IPS-18a (cell line): Measurements from ENCODE around the gene YAP1.
"Not testable (repeated sequence)": the region's sequence is repeated elsewhere in the genome, so short reads cannot be mapped to it uniquely, and the experiment has no call there.

Source experiments
- H3K27ac ChIP-seq: one replicate; pipeline ENCODE4 v1.5.1; 2013; ENCODE audit warnings: low read length
- H3K27me3 ChIP-seq: one replicate; pipeline ENCODE4 v1.6.1; 2013; ENCODE audit warnings: mild to moderate bottlenecking, low read length; ENCODE audit not compliant: control insufficient read depth, insufficient read depth
- H3K36me3 ChIP-seq: one replicate; pipeline ENCODE4 v1.6.1; 2013; ENCODE audit warnings: low read depth, low read length; ENCODE audit not compliant: control insufficient read depth
- H3K4me1 ChIP-seq: one replicate; pipeline ENCODE4 v1.6.1; 2013; ENCODE audit warnings: low read depth, low read length; ENCODE audit not compliant: control insufficient read depth
- H3K4me3 ChIP-seq: one replicate; pipeline ENCODE4 v1.5.1; 2013; ENCODE audit warnings: low read length
- H3K9ac ChIP-seq: one replicate; pipeline ENCODE4 v1.6.1; 2013; ENCODE audit warnings: mild to moderate bottlenecking, low read length, moderate library complexity
- H3K9me3 ChIP-seq: one replicate; pipeline ENCODE4 v1.6.1; 2013; ENCODE audit warnings: low read depth, low read length; ENCODE audit not compliant: control insufficient read depth

Gene YAP1

DNA sequence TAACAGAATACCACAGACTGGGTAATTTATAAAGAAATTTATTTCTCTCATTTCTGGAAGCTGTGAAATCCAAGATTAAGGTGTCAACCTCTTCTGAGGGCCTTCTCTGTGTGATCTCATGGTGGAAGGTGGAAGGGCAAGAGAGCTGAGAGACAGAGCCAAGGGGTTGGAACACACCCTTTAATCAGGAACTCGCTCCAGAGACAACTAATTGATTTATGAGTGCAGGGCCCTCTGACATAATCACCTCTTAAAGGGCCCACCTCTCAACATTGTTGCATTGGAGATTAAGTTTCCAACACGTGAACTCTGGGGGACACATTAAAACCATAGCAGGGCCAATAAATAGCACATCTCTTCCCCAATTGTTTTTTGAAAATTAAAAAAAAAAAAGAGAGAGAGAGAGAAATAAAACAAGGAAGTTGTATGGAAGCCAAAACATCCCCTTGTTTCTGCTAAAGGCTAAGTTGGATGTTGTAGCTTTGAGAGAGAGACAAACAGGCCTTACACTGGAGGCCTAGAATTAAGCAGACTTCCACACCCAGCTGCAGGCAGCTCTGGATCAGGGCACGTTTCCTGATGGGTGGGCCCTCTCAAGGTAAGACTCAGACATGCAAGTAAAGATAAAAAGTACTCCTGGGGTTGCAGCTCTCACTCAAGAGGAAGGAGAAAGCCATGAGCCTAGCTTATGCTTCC, 142.9 kb downstream of the YAP1 start:
- Histone ChIP-seq H3K4me3 (no peak overlapping the region), H3K27me3 (no peaks in the 10 kb centered on the region), H3K9me3 (no peaks in the 10 kb centered on the region), H3K4me1 (no peaks in the 10 kb centered on the region), H3K9ac (no peak overlapping the region), H3K36me3 (no peaks in the 10 kb centered on the region), H3K27ac (no peak overlapping the region)

DNA sequence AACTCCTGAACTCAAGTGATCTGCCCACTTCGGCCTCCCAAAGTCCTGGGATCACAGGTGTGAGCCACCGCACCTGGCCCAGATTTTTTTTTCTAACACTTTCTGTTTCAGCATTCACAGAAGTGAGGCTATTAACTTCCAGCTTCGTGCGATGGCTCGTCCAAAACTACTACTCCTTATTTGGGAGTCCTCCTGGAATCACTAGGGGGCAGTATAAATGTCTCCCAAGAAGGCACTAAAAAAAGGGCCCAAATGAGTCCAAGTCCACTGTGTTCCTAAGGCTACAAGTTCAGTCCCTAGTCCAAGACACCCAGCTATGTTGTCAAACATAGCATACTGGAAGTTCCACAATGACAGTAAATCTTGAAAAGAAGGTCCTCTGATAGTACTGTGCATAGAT, 143.8 kb downstream of the YAP1 start:
- no peak overlapping the region for H3K4me3 ChIP-seq
- no peaks in the 10 kb centered on the region for H3K4me1 ChIP-seq
- H3K9me3 ChIP-seq = no peaks in the 10 kb centered on the region
- no peak overlapping the region for H3K9ac ChIP-seq
- no peak overlapping the region for H3K27ac ChIP-seq
- no peaks in the 10 kb centered on the region for H3K27me3 ChIP-seq
- H3K36me3 ChIP-seq = no peaks in the 10 kb centered on the region

DNA sequence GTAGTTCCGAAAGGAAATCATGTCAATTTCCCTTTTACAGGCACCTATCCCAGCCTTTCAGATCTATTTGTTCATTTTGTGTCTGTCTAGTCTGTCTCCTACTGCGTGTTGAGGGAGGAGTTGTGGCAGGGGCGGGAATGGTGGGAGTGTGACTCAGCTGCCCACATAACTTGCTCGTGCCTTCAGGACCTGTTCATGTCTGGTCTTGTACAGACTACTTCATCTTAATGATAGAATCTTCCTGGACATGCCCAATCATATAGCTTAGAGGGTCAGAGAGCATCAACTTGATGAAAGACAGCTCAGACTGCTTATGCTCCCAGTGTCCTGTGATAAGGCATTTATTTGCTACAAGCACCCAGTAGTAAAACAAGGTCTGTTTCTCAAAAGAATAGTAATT, 146.0 kb downstream of the YAP1 start:
- Histone ChIP-seq H3K27ac (no peak overlapping the region), H3K36me3 (no peaks in the 10 kb centered on the region), H3K4me1 (no peaks in the 10 kb centered on the region), H3K9ac (no peak overlapping the region), H3K4me3 (no peak overlapping the region), H3K9me3 (no peaks in the 10 kb centered on the region), H3K27me3 (no peaks in the 10 kb centered on the region)

DNA sequence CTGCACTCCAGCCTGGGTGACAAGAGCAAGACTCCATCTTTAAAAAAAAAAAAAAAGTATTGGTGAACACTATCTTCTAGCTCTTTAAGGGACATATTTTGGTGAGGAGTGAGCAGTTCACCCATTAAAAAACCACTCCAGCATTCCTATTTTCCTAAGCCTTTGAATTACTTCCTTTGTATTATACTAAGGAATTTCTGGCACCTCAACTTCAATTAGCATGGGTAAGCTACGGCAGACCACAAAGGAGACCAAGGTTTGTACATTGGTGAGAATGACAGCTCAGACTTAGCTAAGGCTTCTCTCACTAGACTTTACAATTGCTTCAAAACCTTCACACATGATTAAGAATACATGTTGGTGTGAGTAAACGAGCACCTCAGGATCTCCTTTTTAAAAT, 150.0 kb downstream of the YAP1 start:
- H3K27me3 ChIP-seq = no peaks in the 10 kb centered on the region
- no peaks in the 10 kb centered on the region for H3K9me3 ChIP-seq
- H3K4me1 ChIP-seq = no peaks in the 10 kb centered on the region
- no peaks in the 10 kb centered on the region for H3K36me3 ChIP-seq
- no peak overlapping the region for H3K9ac ChIP-seq
- H3K4me3 ChIP-seq = no peak overlapping the region
- no peak overlapping the region for H3K27ac ChIP-seq

DNA sequence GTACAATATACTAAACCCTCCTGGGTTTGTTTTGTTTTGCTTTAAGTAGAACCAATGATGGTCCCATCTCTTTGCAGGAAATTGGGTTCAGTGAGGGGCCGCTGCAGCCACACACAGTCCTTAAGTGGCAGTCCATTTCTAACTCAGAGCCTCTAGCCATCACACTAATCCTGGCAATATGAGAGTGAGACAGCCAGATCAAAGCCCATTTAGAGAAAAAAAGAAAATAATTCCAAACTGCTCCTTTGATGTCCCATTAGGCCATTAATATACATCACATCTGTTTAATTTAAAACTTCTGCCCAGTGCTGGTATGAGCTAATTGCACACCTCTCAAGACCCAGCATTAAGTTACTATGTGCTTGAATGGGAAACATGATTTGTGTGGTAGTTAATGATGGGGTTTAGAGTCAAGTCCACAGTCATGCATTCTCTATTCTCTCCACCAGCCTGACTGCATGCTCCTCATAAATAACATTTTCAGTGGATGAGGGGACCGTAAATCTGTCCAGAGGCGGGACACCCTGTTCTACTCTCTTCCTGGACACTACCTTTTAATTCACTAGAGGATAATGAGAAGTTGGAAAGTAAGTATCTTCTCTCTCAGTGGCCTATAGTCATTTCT, 153.2 kb downstream of the YAP1 start:
- H3K9me3 ChIP-seq = no peaks in the 10 kb centered on the region
- peaks cover 5% of the 10 kb centered on the region for H3K27me3 ChIP-seq
- peaks cover 8% of the 10 kb centered on the region for H3K4me1 ChIP-seq
- H3K36me3 ChIP-seq = no peaks in the 10 kb centered on the region
- no peak overlapping the region for H3K9ac ChIP-seq
- no peak overlapping the region for H3K27ac ChIP-seq
- H3K4me3 ChIP-seq = no peak overlapping the region

DNA sequence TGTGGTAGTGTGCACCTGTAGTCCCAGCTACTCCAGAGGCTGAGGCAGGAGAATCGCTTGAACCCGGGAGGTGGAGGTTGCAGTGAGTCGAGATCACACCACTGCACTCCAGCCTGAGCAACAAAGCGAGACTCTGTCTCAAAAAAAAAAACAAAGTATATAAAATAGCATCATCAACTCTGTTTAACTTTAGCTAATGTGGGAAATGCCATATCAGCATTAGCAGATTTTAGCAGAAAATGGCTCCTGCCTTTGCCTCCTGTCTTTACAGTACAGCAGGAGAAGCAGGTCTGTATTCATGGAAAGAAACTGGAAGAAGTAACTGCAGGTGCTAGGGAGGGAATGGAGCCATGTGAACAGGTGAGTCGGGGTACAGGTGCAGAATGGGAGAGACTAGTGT, 154.5 kb downstream of the YAP1 start:
- not testable (repeated sequence) for H3K4me1 ChIP-seq, H3K9ac ChIP-seq, H3K36me3 ChIP-seq, H3K27me3 ChIP-seq, H3K9me3 ChIP-seq, H3K4me3 ChIP-seq, H3K27ac ChIP-seq

DNA sequence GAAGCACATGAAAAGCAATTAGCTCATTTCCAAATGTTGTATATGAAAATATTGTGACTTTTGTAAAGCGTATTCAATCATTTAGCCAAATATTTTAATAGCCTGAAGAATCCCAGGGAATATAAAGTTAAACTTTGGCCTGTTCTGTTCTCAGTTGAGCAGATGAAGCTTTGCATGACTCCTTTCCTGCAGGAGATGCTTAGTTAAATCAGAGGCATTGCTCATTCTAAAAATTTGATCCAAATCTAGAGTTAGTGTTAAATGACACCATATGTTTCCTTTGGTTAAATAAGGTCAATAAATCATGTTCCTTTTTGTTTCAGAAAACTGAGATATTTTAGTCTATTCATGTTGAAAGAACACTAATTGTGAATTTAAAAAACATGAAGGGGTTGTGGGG, 155.9 kb downstream of the YAP1 start:
- no peak overlapping the region for H3K27ac ChIP-seq
- peaks cover 8% of the 10 kb centered on the region for H3K4me1 ChIP-seq
- H3K9me3 ChIP-seq = no peaks in the 10 kb centered on the region
- H3K36me3 ChIP-seq = no peaks in the 10 kb centered on the region
- no peak overlapping the region for H3K4me3 ChIP-seq
- peaks cover 5% of the 10 kb centered on the region for H3K27me3 ChIP-seq
- no peak overlapping the region for H3K9ac ChIP-seq

DNA sequence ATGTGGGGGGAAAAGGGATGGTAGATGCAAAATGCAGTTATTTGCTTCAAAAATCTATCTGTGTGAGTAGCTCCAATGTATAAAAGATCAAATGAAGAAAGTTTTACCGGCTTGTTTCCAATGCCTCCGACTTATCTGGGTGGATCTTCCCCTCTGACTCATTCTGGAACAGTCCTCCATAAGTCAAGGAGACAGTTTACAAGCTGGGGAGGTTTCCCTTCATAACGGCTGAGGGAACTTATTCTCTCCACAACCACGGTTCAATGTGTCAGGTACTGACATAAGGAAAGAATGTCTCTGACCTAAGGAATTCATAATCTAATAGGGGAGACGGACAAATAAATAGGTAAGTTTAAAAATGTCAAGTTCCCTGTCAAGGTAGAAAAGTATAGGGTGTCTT, 157.4 kb downstream of the YAP1 start:
- Histone ChIP-seq H3K9ac (no peak overlapping the region), H3K27ac (no peak overlapping the region)

DNA sequence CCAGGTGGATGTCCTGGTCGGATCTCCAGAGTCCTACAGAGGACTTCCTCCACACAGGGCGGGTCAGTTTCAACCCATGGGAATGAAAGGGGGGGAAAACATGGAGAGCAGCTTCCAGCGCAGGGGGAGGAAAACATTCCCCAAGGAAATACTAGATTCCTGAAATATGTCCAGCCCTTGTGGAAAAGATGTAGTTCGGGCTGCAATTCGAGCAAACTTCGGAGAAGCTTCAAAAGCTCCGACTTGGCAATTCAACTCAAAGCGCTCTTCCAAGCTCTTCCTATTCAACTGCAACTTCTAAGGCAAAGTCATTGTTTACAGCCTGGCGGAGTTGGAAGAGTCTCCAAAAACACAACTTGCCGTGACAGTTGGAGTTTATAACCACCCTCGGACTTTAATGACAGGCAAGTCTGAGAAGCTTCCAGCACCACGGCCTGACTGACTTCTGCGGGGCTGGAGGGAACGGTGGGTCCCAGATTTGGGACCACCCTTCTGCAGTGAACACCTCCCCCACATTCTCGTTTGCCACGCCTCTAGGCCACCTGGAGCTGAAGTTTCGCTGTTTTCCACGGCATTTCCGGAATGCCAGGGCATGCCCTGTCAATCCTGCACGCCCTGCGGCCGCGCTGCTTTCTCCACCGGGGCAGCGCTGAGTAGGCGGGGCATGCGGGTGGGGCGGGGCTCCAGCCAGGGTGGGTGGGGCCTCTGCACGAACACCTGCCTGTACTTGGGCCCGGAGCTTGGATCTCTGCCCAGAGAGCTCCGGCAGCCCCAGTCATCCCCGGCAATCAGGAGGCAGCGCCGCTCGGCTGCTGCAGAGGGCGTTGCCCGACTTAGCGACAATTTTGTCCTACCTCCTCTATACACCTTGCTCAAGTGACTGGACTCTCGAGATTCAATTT, 158.1 kb downstream of the YAP1 start:
- peak overlapping the region; percentile 59 for H3K4me3 ChIP-seq
- H3K36me3 ChIP-seq = no peaks in the 10 kb centered on the region
- peaks cover 5% of the 10 kb centered on the region for H3K27me3 ChIP-seq
- no peaks in the 10 kb centered on the region for H3K9me3 ChIP-seq
- H3K27ac ChIP-seq = no peak overlapping the region
- peaks cover 8% of the 10 kb centered on the region for H3K4me1 ChIP-seq
- H3K9ac ChIP-seq = no peak overlapping the region

More for the DNA sequence above, 157.4 kb downstream of the YAP1 start:
- Histone ChIP-seq H3K9me3 (no peaks in the 10 kb centered on the region), H3K4me1 (peaks cover 8% of the 10 kb centered on the region), H3K27me3 (peaks cover 5% of the 10 kb centered on the region), H3K36me3 (no peaks in the 10 kb centered on the region), H3K4me3 (peak overlapping the region; percentile 56)

DNA sequence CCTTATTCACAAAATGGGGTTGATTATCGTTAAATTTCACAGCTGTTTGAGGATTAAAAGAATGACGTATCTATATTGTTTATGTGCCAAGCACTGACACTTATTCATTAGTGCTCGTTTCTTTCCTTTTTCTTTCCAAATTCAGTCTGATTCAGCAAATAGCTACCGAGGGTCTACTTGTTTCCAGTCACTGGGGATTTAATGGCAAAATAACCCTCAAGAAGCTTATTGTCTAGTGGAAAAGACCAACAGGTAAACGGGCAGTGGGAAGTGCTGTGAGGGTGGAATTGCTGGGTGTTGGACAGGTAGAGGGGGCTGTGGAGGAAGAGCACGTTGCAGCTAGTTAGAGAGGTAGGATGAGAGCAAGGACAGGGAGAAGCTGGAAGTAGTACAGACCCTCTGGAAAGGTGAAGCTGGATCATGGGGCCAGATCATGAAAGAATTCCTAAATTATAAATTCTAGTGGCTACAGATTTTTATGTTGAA, 158.8 kb downstream of the YAP1 start:
- Histone ChIP-seq H3K27me3 (peaks cover 5% of the 10 kb centered on the region), H3K27ac (no peak overlapping the region), H3K4me1 (peaks cover 8% of the 10 kb centered on the region), H3K9me3 (no peaks in the 10 kb centered on the region), H3K4me3 (peak overlapping the region; percentile 59), H3K9ac (no peak overlapping the region), H3K36me3 (no peaks in the 10 kb centered on the region)

DNA sequence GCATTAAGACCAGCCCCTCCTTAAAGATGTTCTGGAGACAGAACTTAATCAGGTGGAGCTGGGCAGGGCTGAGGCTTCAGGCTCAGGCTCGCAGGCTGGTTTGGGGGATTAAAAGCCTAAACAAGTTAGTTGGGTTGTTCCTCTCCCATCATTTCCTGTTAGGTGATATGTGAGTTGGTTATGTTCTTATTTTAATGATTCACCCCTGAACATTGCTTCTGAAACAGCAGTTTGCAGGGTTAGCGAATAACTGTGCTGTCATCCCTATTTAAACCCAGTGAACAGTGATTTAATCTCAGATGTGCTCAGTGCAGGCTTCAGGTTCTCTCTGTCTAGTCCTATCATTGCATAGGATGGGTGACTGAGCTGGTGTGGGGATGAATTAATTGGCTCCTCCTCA, 159.7 kb downstream of the YAP1 start:
- H3K27me3 ChIP-seq = peaks cover 5% of the 10 kb centered on the region
- no peak overlapping the region for H3K4me3 ChIP-seq
- H3K4me1 ChIP-seq = peaks cover 8% of the 10 kb centered on the region

More for the DNA sequence above, 159.7 kb downstream of the YAP1 start:
- no peaks in the 10 kb centered on the region for H3K9me3 ChIP-seq
- no peak overlapping the region for H3K9ac ChIP-seq
- H3K27ac ChIP-seq = no peak overlapping the region
- H3K36me3 ChIP-seq = no peaks in the 10 kb centered on the region
